Measurements from ENCODE around the gene NFAT5.

DNA sequence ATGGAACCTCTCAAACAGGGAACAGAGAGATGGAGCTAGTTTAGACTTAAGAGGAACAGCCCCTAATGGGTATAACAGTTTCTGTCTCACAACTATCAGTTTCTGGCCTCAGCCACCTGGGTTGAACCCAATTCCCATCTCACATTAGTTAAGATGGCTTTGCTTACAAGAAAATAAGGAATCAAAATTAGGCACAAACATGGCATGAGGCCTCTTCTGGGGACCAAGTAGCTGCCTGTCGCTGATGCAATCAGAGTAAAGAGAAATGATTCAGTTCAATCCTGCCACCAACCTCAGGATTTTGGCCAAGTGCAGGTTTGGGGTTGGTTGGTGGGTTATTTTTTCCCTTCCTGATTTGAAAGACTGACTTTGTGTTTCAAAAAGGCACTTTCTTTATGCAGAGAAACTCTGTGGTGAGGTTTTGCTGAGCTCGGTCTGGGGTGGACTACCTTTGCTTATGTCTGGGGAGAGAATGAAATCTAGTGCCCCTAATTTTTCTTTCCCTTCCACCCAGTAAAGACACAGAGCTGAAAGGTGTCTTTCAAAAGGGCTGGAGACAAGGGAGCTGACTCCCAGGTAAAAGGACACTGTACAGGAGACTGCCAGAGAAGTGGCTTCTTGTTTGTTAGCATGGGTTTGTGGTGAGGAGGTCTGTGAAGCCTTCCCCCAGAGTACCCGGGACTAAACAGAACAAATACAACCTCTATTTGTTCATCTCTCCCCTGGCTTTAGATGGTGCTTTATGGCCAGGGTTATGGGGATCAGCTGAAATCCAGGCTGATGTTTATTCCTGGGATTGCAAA is 44.8 kb upstream of the NFAT5 start:
- TF ChIP-seq, protein P1, sequence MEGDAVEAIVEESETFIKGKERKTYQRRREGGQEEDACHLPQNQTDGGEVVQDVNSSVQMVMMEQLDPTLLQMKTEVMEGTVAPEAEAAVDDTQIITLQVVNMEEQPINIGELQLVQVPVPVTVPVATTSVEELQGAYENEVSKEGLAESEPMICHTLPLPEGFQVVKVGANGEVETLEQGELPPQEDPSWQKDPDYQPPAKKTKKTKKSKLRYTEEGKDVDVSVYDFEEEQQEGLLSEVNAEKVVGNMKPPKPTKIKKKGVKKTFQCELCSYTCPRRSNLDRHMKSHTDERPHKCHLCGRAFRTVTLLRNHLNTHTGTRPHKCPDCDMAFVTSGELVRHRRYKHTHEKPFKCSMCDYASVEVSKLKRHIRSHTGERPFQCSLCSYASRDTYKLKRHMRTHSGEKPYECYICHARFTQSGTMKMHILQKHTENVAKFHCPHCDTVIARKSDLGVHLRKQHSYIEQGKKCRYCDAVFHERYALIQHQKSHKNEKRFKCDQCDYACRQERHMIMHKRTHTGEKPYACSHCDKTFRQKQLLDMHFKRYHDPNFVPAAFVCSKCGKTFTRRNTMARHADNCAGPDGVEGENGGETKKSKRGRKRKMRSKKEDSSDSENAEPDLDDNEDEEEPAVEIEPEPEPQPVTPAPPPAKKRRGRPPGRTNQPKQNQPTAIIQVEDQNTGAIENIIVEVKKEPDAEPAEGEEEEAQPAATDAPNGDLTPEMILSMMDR (IDR thresholded peaks at IDR 0.05; ENCODE audit: borderline replicate concordance, extremely low read depth, low read length, poor library complexity, severe bottlenecking) = no peak
- no peak for TF ChIP-seq EZH2 (IDR thresholded peaks at IDR 0.05; ENCODE audit: borderline replicate concordance, low read depth, low read length, severe bottlenecking)

Measured in DND-41 (cell line).